ENCODE measurements around the gene FAR2.
"Not testable (repeated sequence)": the region's sequence is repeated elsewhere in the genome, so short reads cannot be mapped to it uniquely, and the experiment has no call there.

The FAR2 gene

GRCh38 chr12:29148911-29149690 is at the start of gene FAR2:
FAR2 (plus strand) TSS chr12:29149278; CDS start chr12:29270450, 121,172 bp downstream.
- peak; percentile 31 to 53 for DNase-seq

- no peak for DNase-seq
Measured at GRCh38 chr12:29102741-29103140, 46.3 kb upstream of the FAR2 start.

GRCh38 chr12:29103539-29103974 is 45.5 kb upstream of the FAR2 start:
- DNase-seq, result peak; percentile 30 to 33

GRCh38 chr12:29104516-29104915 is 44.6 kb upstream of the FAR2 start:
- DNase-seq, result no peak

- DNase-seq, result no peak
Measured at GRCh38 chr12:29110506-29111442, 38.3 kb upstream of the FAR2 start.

GRCh38 chr12:29113101-29113500 is 36.0 kb upstream of the FAR2 start:
- no peak for DNase-seq

GRCh38 chr12:29116414-29116813 is 32.7 kb upstream of the FAR2 start:
- DNase-seq, result no peak

GRCh38 chr12:29131539-29131938 is 17.5 kb upstream of the FAR2 start:
- DNase-seq, result no peak

- DNase-seq, result no peak
Measured at GRCh38 chr12:29132316-29132715, 16.8 kb upstream of the FAR2 start.

GRCh38 chr12:29133181-29133580 is 15.9 kb upstream of the FAR2 start:
- no peak for DNase-seq

- no peak for DNase-seq
Measured at GRCh38 chr12:29133680-29134079, 15.4 kb upstream of the FAR2 start.

- not testable (repeated sequence) for DNase-seq
Measured at GRCh38 chr12:29138256-29138655, 10.8 kb upstream of the FAR2 start.

GRCh38 chr12:29138855-29139254 is 10.2 kb upstream of the FAR2 start:
- DNase-seq, result not testable (repeated sequence)

GRCh38 chr12:29145372-29146170 is 3.5 kb upstream of the FAR2 start:
- no peak for DNase-seq

- DNase-seq, result no peak
Measured at GRCh38 chr12:29146196-29146595, 2.9 kb upstream of the FAR2 start.

GRCh38 chr12:29147731-29148595 is 1.1 kb upstream of the FAR2 start:
- no peak for DNase-seq

GRCh38 chr12:29148596-29148910 is 525 bp upstream of the FAR2 start:
- DNase-seq, result peak; percentile 15

GRCh38 chr12:29149691-29150281 is 708 bp downstream of the FAR2 start:
- peak; percentile 2 to 3 for DNase-seq

- no peak for DNase-seq
Measured at GRCh38 chr12:29150462-29150861, 1.4 kb downstream of the FAR2 start.

GRCh38 chr12:29152223-29152868 is 3.3 kb downstream of the FAR2 start:
- DNase-seq, result no peak

GRCh38 chr12:29152981-29153630 is 4.0 kb downstream of the FAR2 start:
- no peak for DNase-seq

Data from activated CD4-positive, alpha-beta T cell treated with anti-CD3 and anti-CD28 coated beads for 4 hours (primary cell).